Dedifferentiated amniotic fluid mesenchymal stem cell (primary cell): ENCODE data around the gene CES1.
A peak's percentile ranks its signal among the peaks of the same experiment; 100 is the strongest.
"Not testable (repeated sequence)": the region's sequence is repeated elsewhere in the genome, so short reads cannot be mapped to it uniquely, and the experiment has no call there.

Experiments
- DNase-seq: peaks from one replicate; pipeline ENCODE4 v3.0.0-alpha.2; 2016; ENCODE audit errors: extremely low spot score

Gene CES1

GRCh38 chr16:55832773-55833691 is at the start of gene CES1:
Gene CES1, minus strand, starts transcription at chr16:55833096. Its CDS starts 41 bp downstream, at chr16:55833055.
- no peak for DNase-seq

- no peak for DNase-seq
These were observed 44.0 kb upstream of the CES1 start for GRCh38 chr16:55876854-55877253.

- DNase-seq, result no peak
These were observed 42.4 kb upstream of the CES1 start, which contains the start of gene CES5A for GRCh38 chr16:55875273-55875672. Gene CES5A, minus strand, starts transcription at chr16:55875373. Its CDS starts 152 bp downstream, at chr16:55875221.

GRCh38 chr16:55873122-55873521 is 40.2 kb upstream of the CES1 start:
- no peak for DNase-seq

- DNase-seq, result no peak
These were observed 39.2 kb upstream of the CES1 start for GRCh38 chr16:55872130-55872529.

GRCh38 chr16:55871411-55872038 is 38.6 kb upstream of the CES1 start:
- no peak for DNase-seq

GRCh38 chr16:55868980-55869379 is 36.1 kb upstream of the CES1 start:
- DNase-seq, result no peak

- no peak for DNase-seq
These were observed 35.2 kb upstream of the CES1 start for GRCh38 chr16:55868137-55868536.

- DNase-seq, result no peak
These were observed 28.4 kb upstream of the CES1 start for GRCh38 chr16:55861288-55861687.

- DNase-seq, result not testable (repeated sequence)
These were observed 24.8 kb upstream of the CES1 start for GRCh38 chr16:55857650-55858049.

GRCh38 chr16:55856950-55857349 is 24.1 kb upstream of the CES1 start:
- DNase-seq, result no peak

- no peak for DNase-seq
These were observed 20.2 kb upstream of the CES1 start for GRCh38 chr16:55853114-55853513.

- no peak for DNase-seq
These were observed 16.6 kb upstream of the CES1 start for GRCh38 chr16:55849536-55849935.

- DNase-seq, result no peak
These were observed 13.9 kb upstream of the CES1 start for GRCh38 chr16:55846598-55847346.

- DNase-seq, result no peak
These were observed 10.2 kb upstream of the CES1 start for GRCh38 chr16:55843105-55843395.

GRCh38 chr16:55842369-55843104 is 9.6 kb upstream of the CES1 start:
- DNase-seq, result peak; percentile 56

- no peak for DNase-seq
These were observed 6.2 kb upstream of the CES1 start for GRCh38 chr16:55839115-55839514.

- DNase-seq, result no peak
These were observed 3.3 kb upstream of the CES1 start for GRCh38 chr16:55836158-55836611.

- no peak for DNase-seq
These were observed 2.7 kb upstream of the CES1 start for GRCh38 chr16:55835581-55835980.

GRCh38 chr16:55835173-55835572 is 2.3 kb upstream of the CES1 start:
- not testable (repeated sequence) for DNase-seq

- no peak for DNase-seq
These were observed 1.2 kb upstream of the CES1 start for GRCh38 chr16:55834049-55834448.

- DNase-seq, result no peak
These were observed 497 bp downstream of the CES1 start for GRCh38 chr16:55832425-55832772.
